Ovary (tissue), 9 donors: ENCODE data around the gene TMEM120B. TPM values are rescaled to one million over a fixed set of nuclear protein-coding genes. Genes with fewer than 3 reads are reported as not detected.
"Not testable (repeated sequence)": the region's sequence is repeated elsewhere in the genome, so short reads cannot be mapped to it uniquely, and the experiment has no call there.

Experiments used
- DNase-seq, 5 donors: peaks; one replicate each; pipeline ENCODE4 v3.0.0-alpha.2; 2019 to 2020
- H3K27ac ChIP-seq, 2 donors: fragments of 200-600 bp; one replicate each; pipeline versions ENCODE4 v1.5.1 to v1.8.0; 2019 to 2022
- H3K27me3 ChIP-seq: fragments of 200-600 bp; one replicate; pipeline ENCODE4 v1.8.0; 2022
- H3K36me3 ChIP-seq: fragments of 200-600 bp; sonication (generic); one replicate; pipeline ENCODE4 v1.5.1; 2019
- H3K4me1 ChIP-seq: one replicate; pipeline ENCODE4 v1.8.1; 2013; ENCODE audit warnings: mild to moderate bottlenecking, moderate library complexity; ENCODE audit not compliant: insufficient read depth
- H3K4me3 ChIP-seq: fragments of 200-600 bp; sonication (generic); one replicate; pipeline ENCODE4 v1.5.1; 2017
- H3K9me3 ChIP-seq, 2 donors: fragments of 200-600 bp in 1 of 2; sonication (generic) in 1 of 2; one replicate each; pipeline versions ENCODE4 v1.5.1 to v1.8.1; 2013 to 2019; ENCODE audit warnings: mild to moderate bottlenecking in 1 of 2, moderate library complexity in 1 of 2
- EP300 ChIP-seq: sonication (generic); formaldehyde crosslinking; IDR thresholded peaks from one replicate; pipeline ENCODE4 v1.6.1; 2017; ENCODE audit warnings: antibody characterized with exemption
- POLR2A ChIP-seq: fragments of 450-650 bp; IDR thresholded peaks from one replicate; pipeline ENCODE4 v1.6.1; 2017; ENCODE audit warnings: antibody characterized with exemption, mild to moderate bottlenecking, moderate library complexity
- WGBS, 3 donors: extraction: QIAGEN DNeasy Blood & Tissue Kit in 1 of 3; methylation state at CpG; one replicate each; pipeline versions ENCODE4 v1.1.5 to v1.1.7; 2013 to 2017; 5-methylcytosine and 5-hydroxymethylcytosine counted together
- intact Hi-C, 4 donors: fragments of 100-400 bp; cut with DNase I; formaldehyde crosslinking; loops; one replicate each; pipeline versions ENCODE4 v1.11.0 to v1.15.1; 2022 to 2023
- polyA plus RNA-seq, 2 donors: library from polyadenylated mRNA; stranded (reverse); fragments of 200-250 nt in 1 of 2; fragments of 350-450 nt in 1 of 2; fragmentation: Illumina TruSeq in 1 of 2; extraction: RNeasy Lipid Tissue Mini Kit (QIAGEN cat#74804) in 1 of 2; gene quantifications; one replicate each; pipeline ENCODE4 v1.2.3, GENCODE V29; 2013 to 2014
- total RNA-seq, 7 donors: library from RNA; depleted of rRNA in 2 of 7; stranded (reverse); fragments of >200 nt in 2 of 7; fragmentation: NEBNext Ultra II Directional in 3 of 7; extraction: Animal tissue kit (Norgen Biotek cat#: 25700) in 3 of 7; gene quantifications; one replicate each; pipeline versions ENCODE4 v1.1.0 to v1.2.4, GENCODE V29; 2016 to 2023
- TF ChIP-seq, protein P1 (sequence below), 3 donors: fragments of 450-650 bp in 2 of 3; fragments of 200-600 bp in 1 of 3; IDR thresholded peaks; one replicate each; pipeline versions ENCODE4 v1.5.1 to v1.8.0; 2016 to 2022; ENCODE audit warnings: antibody characterized with exemption in 3 of 3, mild to moderate bottlenecking in 1 of 3
- donor health status: DM: no; HTN: no; CAD: no; lungs with moderate emphysema.
- donor health status: DM: no; HTN: no; CAD: no.
- donor health status: Bipolar disorder and iron deficiency.
- donor health status: DM: yes; HTN: yes; CAD: no.
- donor health status: DM: no; HTN: no; CAD: no.
- donor health status: DM: yes; HTN: yes; CAD: no.

TMEM120B gene
- total and polyA plus RNA-seq, 9 donors, result 2.0 to 15.3 (median 7.1) TPM

DNA sequence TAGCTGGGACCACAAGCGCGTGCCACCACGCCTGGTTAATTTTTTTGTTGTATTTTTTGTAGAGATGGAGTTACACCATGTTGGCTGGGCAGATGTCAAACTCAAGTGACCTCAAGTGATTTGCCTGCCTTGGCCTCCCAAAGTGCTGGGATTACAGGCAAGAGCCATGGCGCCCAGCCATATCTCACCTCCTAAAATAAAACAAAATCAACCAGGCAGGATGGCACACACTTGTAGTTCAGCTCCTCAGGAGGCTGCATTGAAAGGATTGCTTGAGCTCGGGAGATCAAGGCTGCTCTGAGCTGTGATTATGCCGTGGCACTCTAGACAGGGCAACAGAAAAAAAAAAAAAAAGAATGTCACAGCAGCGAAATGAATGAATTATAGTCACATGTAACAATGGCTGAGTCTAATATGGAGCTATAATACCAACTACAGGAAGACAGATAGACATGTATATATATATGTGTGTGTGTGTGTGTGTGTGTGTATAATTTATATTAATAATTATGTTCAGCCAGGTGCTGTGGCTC is 19.3 kb upstream of the TMEM120B start:
- H3K4me3 ChIP-seq, result no peak overlapping the region
- no peaks in the 10 kb centered on the region for H3K27me3 ChIP-seq
- no peaks in the 10 kb centered on the region for H3K4me1 ChIP-seq
- TF ChIP-seq EP300, result no peak
- TF ChIP-seq POLR2A, result no peak
- TF ChIP-seq, protein P1, sequence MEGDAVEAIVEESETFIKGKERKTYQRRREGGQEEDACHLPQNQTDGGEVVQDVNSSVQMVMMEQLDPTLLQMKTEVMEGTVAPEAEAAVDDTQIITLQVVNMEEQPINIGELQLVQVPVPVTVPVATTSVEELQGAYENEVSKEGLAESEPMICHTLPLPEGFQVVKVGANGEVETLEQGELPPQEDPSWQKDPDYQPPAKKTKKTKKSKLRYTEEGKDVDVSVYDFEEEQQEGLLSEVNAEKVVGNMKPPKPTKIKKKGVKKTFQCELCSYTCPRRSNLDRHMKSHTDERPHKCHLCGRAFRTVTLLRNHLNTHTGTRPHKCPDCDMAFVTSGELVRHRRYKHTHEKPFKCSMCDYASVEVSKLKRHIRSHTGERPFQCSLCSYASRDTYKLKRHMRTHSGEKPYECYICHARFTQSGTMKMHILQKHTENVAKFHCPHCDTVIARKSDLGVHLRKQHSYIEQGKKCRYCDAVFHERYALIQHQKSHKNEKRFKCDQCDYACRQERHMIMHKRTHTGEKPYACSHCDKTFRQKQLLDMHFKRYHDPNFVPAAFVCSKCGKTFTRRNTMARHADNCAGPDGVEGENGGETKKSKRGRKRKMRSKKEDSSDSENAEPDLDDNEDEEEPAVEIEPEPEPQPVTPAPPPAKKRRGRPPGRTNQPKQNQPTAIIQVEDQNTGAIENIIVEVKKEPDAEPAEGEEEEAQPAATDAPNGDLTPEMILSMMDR (IDR thresholded peaks at IDR 0.05), result no peak
- intact Hi-C loops, result loop anchor here in 3 of 4 donors (10.0 kb wide), 2 partner anchors 192 to 202 kb away; partner anchors contain the start of gene PSMD9 (in 1 of the 3)
- H3K27ac ChIP-seq, result no peak overlapping the region
- no peak for DNase-seq
- no peaks in the 10 kb centered on the region for H3K9me3 ChIP-seq
- 70 to 75% (median 73%) methylated on average over 7 of the region's 7 CpGs for WGBS, 3 donors
- H3K36me3 ChIP-seq, result no peaks in the 10 kb centered on the region

DNA sequence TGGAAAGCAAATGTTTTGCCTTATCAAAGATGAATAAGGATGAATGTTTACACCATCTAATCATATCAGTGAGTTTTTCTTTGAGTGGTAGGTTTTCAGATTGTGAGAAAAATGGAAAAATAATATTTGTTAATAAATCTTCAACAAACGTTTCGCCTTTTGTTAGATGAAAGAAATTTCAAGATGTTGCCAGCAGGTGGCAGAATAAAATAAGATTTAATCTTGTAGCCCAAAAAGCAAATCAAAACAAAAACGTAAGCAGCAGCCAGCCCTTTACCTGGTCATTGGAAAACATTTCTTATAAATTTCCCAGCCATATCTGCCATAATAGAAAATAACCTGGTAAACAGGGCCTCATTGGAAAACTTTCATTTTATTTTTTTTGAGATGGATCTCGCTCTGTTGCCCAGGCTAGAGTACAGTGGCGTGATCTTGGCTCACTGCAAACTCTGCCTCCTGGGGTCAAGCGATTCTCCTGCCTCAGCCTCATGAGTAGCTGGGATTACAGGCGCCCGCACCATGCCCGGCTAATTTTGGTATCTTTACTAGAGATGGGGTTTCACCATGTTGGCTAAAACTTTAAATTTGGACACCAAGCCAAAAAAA is 15.4 kb upstream of the TMEM120B start:
- Histone ChIP-seq H3K27ac (no peak overlapping the region), H3K27me3 (no peaks in the 10 kb centered on the region), H3K4me3 (no peak overlapping the region), H3K36me3 (no peaks in the 10 kb centered on the region), H3K9me3 (no peaks in the 10 kb centered on the region), H3K4me1 (no peaks in the 10 kb centered on the region)
- WGBS, 3 donors, result 36 to 38% (median 36%) methylated on average over 9 of the region's 9 CpGs
- intact Hi-C loops, result loop anchor here (5.0 to 10.0 kb wide), 5 partner anchors 75 to 198 kb away; partner anchors contain the start of genes RHOF (in 2 of the 4) and PSMD9 (in 1 of the 4)
- TF ChIP-seq EP300, result no peak
- TF ChIP-seq, protein P1 (IDR thresholded peaks at IDR 0.05), result peak; percentile 33 to 85 (median 76)
- no peak for TF ChIP-seq POLR2A
- no peak for DNase-seq

DNA sequence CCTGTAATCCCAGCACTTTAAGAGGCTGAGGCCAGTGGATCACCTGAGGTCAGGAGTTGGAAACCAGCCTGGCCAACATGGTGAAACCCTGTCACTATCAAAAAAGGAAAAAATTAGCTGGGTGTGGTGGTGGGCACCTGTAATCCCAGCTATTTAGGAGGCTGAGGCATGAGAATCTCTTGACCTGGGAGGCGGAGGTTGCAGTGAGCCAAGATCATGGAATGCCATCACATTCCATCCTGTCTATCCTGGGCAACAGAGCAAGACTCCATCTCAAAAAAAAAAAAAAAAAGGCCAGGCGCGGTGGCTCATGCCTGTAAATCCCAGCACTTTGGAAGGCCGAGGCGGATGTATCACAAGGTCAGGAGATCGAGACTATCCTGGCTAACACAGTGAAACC is 14.7 kb upstream of the TMEM120B start:
- H3K36me3 ChIP-seq, H3K9me3 ChIP-seq, H3K4me3 ChIP-seq, DNase-seq, H3K4me1 ChIP-seq, H3K27ac ChIP-seq, H3K27me3 ChIP-seq: not testable (repeated sequence)
- 95 to 98% (median 96%) methylated on average over 6 of the region's 6 CpGs for whole genome bisulfite sequencing, 3 donors
- intact Hi-C loops, result loop anchor here (2.0 to 10.0 kb wide), 6 partner anchors 74 to 197 kb away; partner anchors contain the start of genes RHOF (in 3 of the 4) and PSMD9 (in 1 of the 4)

DNA sequence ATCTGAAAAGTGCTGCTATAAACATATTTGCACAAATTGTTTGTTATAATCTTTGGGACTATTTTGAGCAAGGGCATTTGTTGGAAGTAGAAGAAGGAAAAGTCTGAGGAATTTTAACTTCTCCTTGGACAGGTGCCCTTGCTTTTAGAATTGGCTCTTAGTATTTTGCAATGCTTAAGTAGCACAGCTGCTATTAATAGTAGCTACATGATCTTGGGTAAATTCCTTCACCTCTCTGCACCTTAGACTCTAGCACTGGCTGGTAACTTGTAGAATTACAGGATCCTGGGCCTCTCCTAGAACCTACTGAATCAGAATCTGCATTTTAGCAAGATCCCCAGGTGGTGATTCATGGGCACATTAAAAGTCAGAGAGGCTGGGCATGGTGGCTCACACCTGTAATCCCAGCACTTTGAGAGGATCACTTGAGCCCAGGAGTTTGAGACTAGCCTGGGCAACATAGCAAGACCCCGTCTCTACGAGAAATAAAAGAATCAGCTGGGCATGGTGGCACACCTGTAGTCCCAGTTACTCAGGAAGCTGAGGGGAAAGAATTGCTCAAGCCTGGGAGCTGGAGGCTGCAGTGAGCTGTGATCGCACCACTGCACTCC is 10.8 kb upstream of the TMEM120B start:
- H3K4me1 ChIP-seq, result no peaks in the 10 kb centered on the region
- no peak overlapping the region for H3K27ac ChIP-seq
- WGBS, 3 donors, result 87 to 91% (median 91%) methylated on average over 3 of the region's 3 CpGs
- intact Hi-C loops, result loop anchor here in 2 of 4 donors (5.0 kb wide), 2 partner anchors 71 to 91 kb away; partner anchors contain the start of gene RHOF (in 1 of the 2)
- no peaks in the 10 kb centered on the region for H3K36me3 ChIP-seq
- H3K4me3 ChIP-seq, result no peak overlapping the region
- TF ChIP-seq, protein P1 (IDR thresholded peaks at IDR 0.05), result no peak
- TF ChIP-seq POLR2A (no peak), EP300 (no peak)
- no peak for DNase-seq
- no peaks in the 10 kb centered on the region for H3K9me3 ChIP-seq
- no peaks in the 10 kb centered on the region for H3K27me3 ChIP-seq
